T-helper 22 cell (primary cell): ENCODE results near the gene TLCD4.
"Not testable (repeated sequence)": the region's sequence is repeated elsewhere in the genome, so short reads cannot be mapped to it uniquely, and the experiment has no call there.

ENCODE experiments used
- DNase-seq: peaks from one replicate; pipeline ENCODE4 v3.0.0-alpha.2; 2020; ENCODE audit warnings: low read depth

TLCD4 gene

DNA sequence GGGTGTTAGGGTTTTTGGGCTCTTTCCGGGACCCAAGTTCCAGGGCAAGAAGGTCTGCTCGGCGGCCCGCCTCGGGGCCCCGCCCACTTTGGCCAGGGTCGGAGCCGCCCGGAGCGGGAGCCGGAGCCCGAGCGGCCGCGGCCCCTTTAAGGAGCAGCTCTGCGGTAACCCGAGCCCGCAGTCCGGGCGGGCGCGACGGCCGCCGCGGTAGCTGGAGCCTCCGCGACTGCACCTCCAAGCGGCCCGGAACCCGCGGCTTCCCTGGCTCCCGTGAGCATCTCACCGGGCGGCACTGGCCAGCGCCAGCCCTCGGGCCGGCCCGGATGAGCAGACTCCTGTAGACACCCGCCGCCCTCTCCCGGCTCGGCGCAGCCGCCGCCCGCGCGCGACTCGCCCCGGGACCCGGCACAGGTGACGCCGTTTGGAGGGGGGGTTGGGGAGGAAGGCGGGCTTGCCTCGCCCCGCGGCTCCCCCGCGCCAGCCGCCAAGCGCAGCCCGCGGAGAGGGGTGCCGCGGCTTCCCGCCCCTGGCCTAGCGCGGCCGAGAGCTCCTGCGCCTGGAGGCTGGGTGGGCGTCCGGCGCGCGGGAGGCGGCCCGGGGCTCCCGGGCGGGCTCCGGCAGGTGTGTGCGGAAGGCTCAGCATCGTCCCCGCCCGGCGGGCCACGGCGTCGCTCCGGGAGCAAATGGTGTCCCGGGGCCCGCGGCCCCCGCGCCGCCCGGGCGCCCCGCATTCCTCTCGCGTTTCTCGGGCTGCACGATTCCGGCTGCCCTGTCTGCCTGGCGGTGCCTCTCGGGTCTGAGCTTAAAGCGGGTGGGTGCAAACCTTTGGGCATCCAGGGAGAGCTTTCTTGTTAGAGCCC, at the start of gene TLCD4:
Gene TLCD4 (plus strand): TSS at position 149 of the 860 bp plus-strand sequence. CDS start 26,547 bp downstream, outside the sequence.
- DNase-seq, result peak; percentile 13

GRCh38 chr1:95067568-95067967, 49.6 kb upstream of the TLCD4 start:
- DNase-seq, result no peak

- no peak for DNase-seq
These were observed 48.0 kb upstream of the TLCD4 start for GRCh38 chr1:95068956-95069709.

- no peak for DNase-seq
These were observed 47.5 kb upstream of the TLCD4 start for GRCh38 chr1:95069710-95070093.

DNA sequence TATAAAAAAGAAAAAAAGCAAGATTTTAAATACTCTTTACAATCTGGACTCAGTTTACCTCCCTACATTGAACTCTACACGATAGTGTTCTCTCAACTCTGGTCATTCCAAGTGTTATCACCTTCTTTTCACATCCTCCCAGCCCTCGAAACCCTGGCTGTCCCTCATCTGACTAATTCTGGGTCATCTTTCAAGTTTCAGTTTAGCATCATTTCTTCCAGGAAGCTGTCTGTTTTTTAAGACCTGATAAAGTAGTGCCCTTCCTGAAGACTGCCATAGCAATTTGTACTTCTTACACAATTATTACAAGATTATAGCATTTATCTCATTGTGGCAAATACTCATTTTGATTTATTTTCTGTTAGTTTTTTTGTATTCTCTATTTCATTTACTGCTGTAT, 45.6 kb upstream of the TLCD4 start:
- DNase-seq, result no peak

GRCh38 chr1:95072117-95072516, 45.0 kb upstream of the TLCD4 start:
- no peak for DNase-seq

DNA sequence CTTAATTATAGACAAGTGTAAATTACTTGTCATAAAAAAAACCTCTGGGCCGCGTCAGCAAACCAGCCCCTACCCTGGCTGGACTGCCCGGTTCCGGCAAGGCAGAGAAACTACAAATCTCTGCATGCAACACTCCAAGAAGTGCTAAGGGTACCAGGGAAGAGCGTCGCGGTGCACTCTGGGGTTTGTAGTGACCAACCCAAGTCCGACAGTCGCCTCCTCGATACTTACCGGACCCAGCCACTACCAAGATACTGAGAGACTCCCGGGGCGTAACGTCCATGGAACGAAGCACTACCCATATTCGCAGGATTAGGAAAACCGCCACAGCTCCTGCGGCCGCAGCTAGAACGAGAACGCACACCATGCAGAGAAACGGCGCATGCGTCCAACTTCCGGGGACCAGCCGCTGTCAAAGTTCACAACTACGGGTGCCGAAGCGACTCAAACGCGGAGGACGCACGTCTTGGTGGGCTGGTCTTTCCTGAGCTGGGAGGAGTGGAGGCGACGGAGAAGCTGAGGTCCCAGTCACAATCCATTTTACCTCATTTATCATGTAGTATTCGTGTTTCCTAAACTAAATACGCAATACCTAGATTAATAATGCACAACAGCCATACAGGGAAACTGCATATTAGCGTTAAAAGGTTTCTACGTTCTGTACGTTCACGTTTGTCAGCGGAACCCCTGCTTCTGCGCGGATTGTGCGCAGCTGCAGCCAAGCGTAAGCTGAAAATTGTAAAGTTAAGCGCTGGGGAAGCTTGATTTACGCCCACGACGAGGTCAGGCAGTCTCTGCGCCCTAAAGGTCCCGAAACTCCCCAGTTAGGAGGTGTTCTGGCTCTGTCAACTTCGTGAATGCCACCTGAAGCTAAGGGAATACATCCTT, 44.4 kb upstream of the TLCD4 start, which contains the start of gene ALG14:
Gene ALG14 (minus strand): TSS at position 420 of the 888 bp plus-strand sequence. CDS start 53 bp downstream, at position 367.
- peak; percentile 87 for DNase-seq

GRCh38 chr1:95073446-95073845, 43.7 kb upstream of the TLCD4 start:
- DNase-seq, result no peak

DNA sequence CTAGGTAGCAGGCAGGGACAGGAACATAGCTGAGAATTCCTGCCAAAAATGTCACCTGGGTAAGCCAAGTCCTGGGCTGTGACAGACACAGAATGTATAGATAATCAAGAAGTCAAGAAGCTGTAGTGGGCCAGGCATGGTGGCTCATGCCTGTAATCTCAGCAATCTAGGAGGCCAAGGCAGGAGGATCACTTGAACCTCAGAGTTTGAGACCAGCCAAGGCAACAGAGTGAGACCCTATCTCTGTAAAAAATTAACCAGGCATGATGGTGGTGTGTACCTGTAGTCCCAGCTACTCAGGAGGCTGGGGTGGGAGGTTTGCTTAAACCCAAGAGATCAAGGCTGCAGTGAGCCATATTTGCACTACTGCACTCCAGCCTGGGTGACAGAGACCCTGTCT, 41.1 kb upstream of the TLCD4 start:
- no peak for DNase-seq

GRCh38 chr1:95080446-95080845, 36.7 kb upstream of the TLCD4 start:
- DNase-seq, result no peak

DNA sequence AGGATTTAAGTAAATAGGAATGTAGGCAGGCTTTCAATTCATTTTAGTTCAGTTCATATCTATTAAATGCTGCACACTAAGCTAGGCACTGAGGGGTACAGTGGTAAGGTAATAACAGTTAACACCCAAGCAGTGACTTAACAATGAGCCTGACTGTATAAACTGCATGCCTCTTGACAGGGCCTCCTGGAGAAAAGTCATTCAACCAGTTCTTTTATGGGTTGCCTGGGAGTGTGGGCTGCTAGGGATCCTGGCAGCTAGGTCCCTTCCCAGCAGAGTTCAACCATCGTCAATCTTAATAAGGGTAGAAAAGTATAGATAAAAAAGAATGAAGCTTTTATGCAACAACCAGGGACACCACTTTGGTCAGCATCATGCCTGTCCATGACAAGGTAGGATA, 36.3 kb upstream of the TLCD4 start:
- no peak for DNase-seq

DNA sequence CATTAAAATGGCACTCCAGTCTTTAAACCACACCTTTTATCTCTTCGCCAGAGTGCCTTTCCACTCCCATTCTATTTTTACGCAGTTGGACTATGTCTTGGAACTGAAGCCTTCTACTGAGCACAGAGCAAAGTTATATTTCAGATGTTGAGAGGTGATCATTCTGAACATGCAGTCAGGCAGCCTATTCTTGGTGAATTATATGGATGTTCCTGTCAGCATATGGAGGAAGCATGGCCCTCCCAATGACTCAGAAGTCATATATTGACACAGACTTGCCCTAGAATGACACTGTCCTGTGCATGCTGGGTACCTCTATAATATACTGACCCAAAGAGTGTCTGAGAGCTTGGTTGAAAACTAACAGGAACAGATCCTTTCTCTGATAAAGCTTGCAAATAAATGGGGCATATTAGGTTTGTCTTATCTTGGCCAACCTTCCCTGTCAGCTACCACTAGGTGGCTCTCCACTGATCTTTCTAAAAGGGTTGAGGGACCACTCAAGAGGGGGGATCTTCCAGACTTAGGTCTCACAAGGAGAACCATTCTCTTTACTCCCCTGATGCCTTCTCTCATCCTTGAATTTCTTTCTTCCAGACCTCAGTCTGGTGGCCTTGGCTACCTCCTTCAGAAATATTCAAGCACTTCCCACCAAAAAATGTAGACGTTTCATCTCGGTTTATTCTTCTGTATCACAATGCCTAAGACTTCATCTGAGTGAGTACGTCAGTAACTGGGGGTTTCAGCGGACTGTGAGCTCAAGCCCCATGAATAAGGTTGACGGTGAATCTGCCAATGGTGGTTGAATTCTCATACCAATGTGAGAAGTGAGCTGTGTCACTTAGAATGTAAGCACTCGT, 32.6 kb upstream of the TLCD4 start:
- no peak for DNase-seq

DNA sequence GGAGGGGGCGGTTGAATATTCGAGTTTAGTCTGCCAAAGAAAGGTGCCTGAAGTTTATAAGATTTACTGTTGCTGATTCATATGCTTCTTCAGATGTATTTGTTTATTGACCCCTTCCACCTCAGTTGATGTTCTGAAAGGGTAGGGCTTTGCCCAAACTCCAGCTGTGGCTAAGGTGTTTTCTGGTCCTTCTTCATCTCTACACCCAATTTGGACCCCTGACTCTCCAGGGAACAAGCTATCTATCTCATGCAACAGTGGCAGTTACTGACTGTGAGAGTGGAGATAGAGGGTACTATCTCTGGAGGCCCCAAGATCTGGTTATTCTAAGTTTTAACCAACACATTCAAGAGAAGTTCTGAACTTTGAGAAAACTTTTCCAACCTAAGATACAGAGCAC, 31.8 kb upstream of the TLCD4 start:
- DNase-seq, result no peak

GRCh38 chr1:95086949-95087533, 30.1 kb upstream of the TLCD4 start:
- DNase-seq, result no peak

GRCh38 chr1:95088303-95088702, 28.9 kb upstream of the TLCD4 start:
- DNase-seq, result no peak

GRCh38 chr1:95089650-95090287, 27.4 kb upstream of the TLCD4 start:
- no peak for DNase-seq

DNA sequence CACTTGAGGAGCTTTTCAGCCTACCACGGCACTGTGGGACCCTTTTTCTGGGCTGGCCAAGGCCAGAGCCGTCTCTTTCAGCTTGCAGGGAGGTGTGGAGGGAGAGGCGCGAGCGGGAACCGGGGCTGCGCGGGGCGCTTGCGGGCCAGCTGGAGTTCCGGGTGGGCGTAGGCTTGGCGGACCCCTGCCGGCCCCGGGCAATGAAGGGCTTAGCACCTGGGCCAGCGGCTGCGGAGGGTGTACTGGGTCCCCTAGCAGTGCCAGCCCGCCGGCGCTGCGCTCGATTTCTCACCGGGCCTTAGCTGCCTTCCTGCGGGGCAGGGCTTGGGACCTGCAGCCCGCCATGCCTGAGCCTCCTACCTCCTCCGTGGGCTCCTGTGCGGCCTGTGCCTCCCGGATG, 25.9 kb upstream of the TLCD4 start:
- DNase-seq, result not testable (repeated sequence)

- DNase-seq, result not testable (repeated sequence)
These were observed 24.3 kb upstream of the TLCD4 start for GRCh38 chr1:95092891-95093290.

GRCh38 chr1:95093296-95093695, 23.9 kb upstream of the TLCD4 start:
- DNase-seq, result no peak

GRCh38 chr1:95094923-95095322, 22.2 kb upstream of the TLCD4 start:
- DNase-seq, result no peak
